GM12878 (cell line): Measurements from ENCODE around the gene FCRLA. TPM values are rescaled to one million over a fixed set of nuclear protein-coding genes. Genes with fewer than 3 reads are reported as not detected.

Source experiments
- ATF7 ChIP-seq: fragments of 450-650 bp; IDR thresholded peaks from 2 replicates; pipeline ENCODE4 v1.6.1; 2016; ENCODE audit warnings: low read depth, mild to moderate bottlenecking
- BACH1 ChIP-seq: fragments of 450-650 bp; IDR thresholded peaks from 2 replicates; pipeline ENCODE4 v1.6.1; 2017; ENCODE audit warnings: mild to moderate bottlenecking, borderline replicate concordance
- BCL11A ChIP-seq: IDR thresholded peaks from 2 replicates; pipeline ENCODE4 v1.6.1; 2011; ENCODE audit warnings: low read depth, low read length
- CHD2 ChIP-seq: IDR thresholded peaks from 2 replicates; pipeline ENCODE4 v1.6.1; 2011; ENCODE audit warnings: low read depth, low read length, improper control_type of control experiment, borderline replicate concordance
- CREB1 ChIP-seq: IDR thresholded peaks from 2 replicates; pipeline ENCODE4 v1.6.1; 2012; ENCODE audit warnings: low read depth, mild to moderate bottlenecking, inconsistent platforms
- CTCF ChIP-seq, 3 experiments: IDR thresholded peaks in 2 of 3; conservative IDR thresholded peaks in 1 of 3; 2 replicates each; pipeline ENCODE4 v1.5.1; 2011; ENCODE audit warnings: low read depth in 3 of 3, low read length in 3 of 3, mild to moderate bottlenecking in 3 of 3, control low read depth in 2 of 3, moderate library complexity in 2 of 3, inconsistent platforms in 1 of 3, mixed read lengths in 1 of 3; ENCODE audit not compliant: control insufficient read depth in 2 of 3, insufficient read depth in 1 of 3; ENCODE audit errors: extremely low read depth in 1 of 3
- EGR1 ChIP-seq, 2 experiments: IDR thresholded peaks; 1 replicate in 1 of 2; 2 replicates in 1 of 2; pipeline ENCODE4 v1.6.1; 2011 to 2012; ENCODE audit warnings: low read depth in 2 of 2, low read length in 2 of 2, borderline replicate concordance in 1 of 2, mild to moderate bottlenecking in 1 of 2, moderate library complexity in 1 of 2
- GABPA ChIP-seq: IDR thresholded peaks from 2 replicates; pipeline ENCODE4 v1.6.1; 2014; ENCODE audit warnings: antibody characterized with exemption, low read depth, mild to moderate bottlenecking, inconsistent platforms
- HDAC6 ChIP-seq: fragments of 200-600 bp; sonication (generic); IDR thresholded peaks from one replicate; pipeline ENCODE4 v1.8.0; 2017; ENCODE audit warnings: antibody characterized with exemption; ENCODE audit not compliant: unreplicated experiment
- IKZF2 ChIP-seq, 2 experiments: fragments of 450-650 bp; IDR thresholded peaks; 2 replicates each; pipeline ENCODE4 v1.6.1; 2017; ENCODE audit warnings: mild to moderate bottlenecking in 2 of 2, moderate library complexity in 2 of 2
- MAX ChIP-seq: IDR thresholded peaks from 2 replicates; pipeline ENCODE4 v1.6.1; 2012; ENCODE audit warnings: low read depth, low read length, improper control_type of control experiment
- MYB ChIP-seq: fragments of 150-350 bp; IDR thresholded peaks from 2 replicates; pipeline ENCODE4 v1.6.1; 2014; ENCODE audit warnings: mild to moderate bottlenecking, low read depth, low read length, borderline replicate concordance
- MYC ChIP-seq: IDR thresholded peaks from 2 replicates; pipeline ENCODE4 v1.6.1; 2011; ENCODE audit warnings: mild to moderate bottlenecking, low read length, moderate library complexity, inconsistent platforms; ENCODE audit not compliant: insufficient read depth, insufficient replicate concordance, insufficient read length, severe bottlenecking
- PML ChIP-seq: IDR thresholded peaks from 2 replicates; pipeline ENCODE4 v1.6.1; 2012; ENCODE audit warnings: low read length, inconsistent platforms
- POU2F2 ChIP-seq: IDR thresholded peaks from 3 replicates; pipeline ENCODE4 v1.6.1; 2011; ENCODE audit warnings: low read depth, mild to moderate bottlenecking, low read length, borderline replicate concordance
- RBBP5 ChIP-seq: fragments of 200-600 bp; sonication (generic); conservative IDR thresholded peaks from 2 replicates; pipeline ENCODE4 v1.6.1; 2016
- RELB ChIP-seq: fragments of 450-650 bp; IDR thresholded peaks from 2 replicates; pipeline ENCODE4 v1.6.1; 2017; ENCODE audit warnings: low read depth, mild to moderate bottlenecking, moderate library complexity
- RUNX3 ChIP-seq: IDR thresholded peaks from 2 replicates; pipeline ENCODE4 v1.6.1; 2012; ENCODE audit warnings: low read length, inconsistent platforms
- SMARCA5 ChIP-seq: fragments of 450-650 bp; IDR thresholded peaks from 2 replicates; pipeline ENCODE4 v1.6.1; 2017; ENCODE audit warnings: mild to moderate bottlenecking
- SP1 ChIP-seq: IDR thresholded peaks from one replicate; pipeline ENCODE4 v1.6.1; 2011; ENCODE audit warnings: low read depth, low read length
- SREBF2 ChIP-seq: IDR thresholded peaks from 2 replicates; pipeline ENCODE4 v1.6.1; 2012; ENCODE audit warnings: mild to moderate bottlenecking, low read length
- WRNIP1 ChIP-seq: IDR thresholded peaks from 2 replicates; pipeline ENCODE4 v1.6.1; 2011; ENCODE audit warnings: low read depth, low read length, improper control_type of control experiment, borderline replicate concordance
- ZBTB40 ChIP-seq: fragments of 450-650 bp; IDR thresholded peaks from 2 replicates; pipeline ENCODE4 v1.6.1; 2016; ENCODE audit warnings: mild to moderate bottlenecking, moderate library complexity, borderline replicate concordance
- ZNF24 ChIP-seq: fragments of 450-650 bp; IDR thresholded peaks from 2 replicates; pipeline ENCODE4 v1.6.1; 2017; ENCODE audit warnings: antibody characterized with exemption, mild to moderate bottlenecking
- polyA plus RNA-seq, 11 experiments: library from polyadenylated mRNA; depleted of rRNA in 4 of 11; unstranded in 6 of 11; stranded (reverse) in 5 of 11; fragments of >200 nt; fragmentation: Nextera tagmentation in 4 of 11; fragmentation: Illumina TruSeq in 1 of 11; extraction: Ambion mirVana in 4 of 11; extraction: Trizol in 1 of 11; gene quantifications; 1 replicate in 1 of 11; 2 replicates in 10 of 11; pipeline versions ENCODE4 v1.2.1 to v1.2.3, GENCODE V29; 2011 to 2016; ENCODE audit warnings: inconsistent platforms in 2 of 11, missing spikeins in 2 of 11, low read depth in 1 of 11
- total RNA-seq, 4 experiments: library from RNA; depleted of rRNA in 3 of 4; stranded (reverse); fragments of >200 nt in 3 of 4; fragmentation: Illumina TruSeq in 1 of 4; extraction: Trizol in 1 of 4; gene quantifications; 2 replicates each; pipeline versions ENCODE4 v1.2.1 to v1.2.3, GENCODE V29; 2013 to 2021

Gene FCRLA
- total and polyA plus RNA-seq, 10 of the 15 experiments (the other 5 are each of a cell fraction or from before 2014, with no cell fraction given): 130 to 714 (median 374) TPM

GRCh38 chr1:161718559-161719324 is 11.7 kb downstream of the FCRLA start (continued):
- TF ChIP-seq ZBTB40: no peak
- TF ChIP-seq SREBF2: no peak
- no peak for TF ChIP-seq MYC
- TF ChIP-seq CREB1: no peak
- TF ChIP-seq IKZF2 (IDR thresholded peaks at IDR 0.05): peak; percentile 91 to 93
- peak; percentile 52 for TF ChIP-seq RUNX3
- TF ChIP-seq CHD2: no peak
- no peak for TF ChIP-seq MYB
- TF ChIP-seq SMARCA5: 0 out of 2 replicates have a peak, but pooled peaks have one; percentile 47
- no peak for TF ChIP-seq EGR1 (IDR thresholded peaks at IDR 0.05; ENCODE audit: borderline replicate concordance in 1 of 2, low read depth in 2 of 2, low read length in 2 of 2)
- TF ChIP-seq ZNF24: no peak
- TF ChIP-seq HDAC6: no peak
- no peak for TF ChIP-seq BCL11A
- TF ChIP-seq POU2F2: no peak
- no peak for TF ChIP-seq CTCF (IDR thresholded peaks at IDR 0.05 in 2 of 3, conservative IDR thresholded peaks at IDR 0.05 in 1 of 3; ENCODE audit: control insufficient read depth in 2 of 3, extremely low read depth in 1 of 3, insufficient read depth in 1 of 3, low read depth in 3 of 3, low read length in 3 of 3)
- 0 out of 2 replicates have a peak, but pooled peaks have one; percentile 20 for TF ChIP-seq ATF7
- TF ChIP-seq MAX: no peak
- no peak for TF ChIP-seq WRNIP1
- TF ChIP-seq PML: no peak
- TF ChIP-seq BACH1: no peak
- 0 out of 2 replicates have a peak, but pooled peaks have one; percentile 22 for TF ChIP-seq GABPA
- TF ChIP-seq SP1: no peak
- no peak for TF ChIP-seq RBBP5
- peak; percentile 77 for TF ChIP-seq RELB
